DMS53 (cell line): ENCODE measurements around the gene PDE6A.

Source experiments
- DNase-seq: peaks from one replicate; lab custom pipeline; 2025; lab: John Stamatoyannopoulos, UW

PDE6A gene

GRCh38 chr5:149837680-149838269 is 106.8 kb downstream of the PDE6A start:
- peak; percentile 88 for DNase-seq

- DNase-seq: no peak
Observed at GRCh38 chr5:149836451-149837139, 108.0 kb downstream of the PDE6A start.

GRCh38 chr5:149834246-149834855 is 110.2 kb downstream of the PDE6A start:
- peak; percentile 92 for DNase-seq

- DNase-seq: no peak
Observed at GRCh38 chr5:149833116-149833827, 111.3 kb downstream of the PDE6A start.

- no peak for DNase-seq
Observed at GRCh38 chr5:149832636-149833035, 112.0 kb downstream of the PDE6A start.

- peak; percentile 75 for DNase-seq
Observed at GRCh38 chr5:149831492-149831891, 113.1 kb downstream of the PDE6A start.

GRCh38 chr5:149830579-149830978 is 114.0 kb downstream of the PDE6A start:
- no peak for DNase-seq

GRCh38 chr5:149829954-149830353 is 114.6 kb downstream of the PDE6A start:
- no peak for DNase-seq

GRCh38 chr5:149828161-149829011 is 116.2 kb downstream of the PDE6A start:
- peak; percentile 95 for DNase-seq

GRCh38 chr5:149827546-149827945 is 117.0 kb downstream of the PDE6A start:
- no peak for DNase-seq

- no peak for DNase-seq
Observed at GRCh38 chr5:149827086-149827485, 117.5 kb downstream of the PDE6A start.

GRCh38 chr5:149826574-149826973 is 118.0 kb downstream of the PDE6A start:
- no peak for DNase-seq

GRCh38 chr5:149824846-149825245 is 119.7 kb downstream of the PDE6A start:
- no peak for DNase-seq

GRCh38 chr5:149824120-149824519 is 120.5 kb downstream of the PDE6A start:
- DNase-seq: no peak

GRCh38 chr5:149823375-149823774 is 121.2 kb downstream of the PDE6A start:
- DNase-seq: no peak

GRCh38 chr5:149822301-149822700 is 122.3 kb downstream of the PDE6A start:
- DNase-seq: no peak

GRCh38 chr5:149820536-149821510 is 123.8 kb downstream of the PDE6A start:
- DNase-seq: no peak

GRCh38 chr5:149820012-149820411 is 124.6 kb downstream of the PDE6A start:
- DNase-seq: no peak

GRCh38 chr5:149818116-149818515 is 126.5 kb downstream of the PDE6A start:
- DNase-seq: no peak

GRCh38 chr5:149817539-149818060 is 127.0 kb downstream of the PDE6A start:
- DNase-seq: no peak
